ENCODE data around the gene CDHR3.

CDHR3 gene

GRCh38 chr7:106069471-106070200 lies 106.6 kb downstream of the CDHR3 start:
- DNase-seq: no peak

GRCh38 chr7:106070201-106070551 lies 107.1 kb downstream of the CDHR3 start:
- DNase-seq: no peak

- no peak for DNase-seq
Measured at GRCh38 chr7:106070567-106071254, 107.6 kb downstream of the CDHR3 start.

GRCh38 chr7:106071356-106071998 lies 108.4 kb downstream of the CDHR3 start:
- no peak for DNase-seq

- no peak for DNase-seq
Measured at GRCh38 chr7:106071999-106072714, 109.1 kb downstream of the CDHR3 start.

- no peak for DNase-seq
Measured at GRCh38 chr7:106072715-106073091, 109.6 kb downstream of the CDHR3 start.

- no peak for DNase-seq
Measured at GRCh38 chr7:106073701-106074100, 110.6 kb downstream of the CDHR3 start.

DNA sequence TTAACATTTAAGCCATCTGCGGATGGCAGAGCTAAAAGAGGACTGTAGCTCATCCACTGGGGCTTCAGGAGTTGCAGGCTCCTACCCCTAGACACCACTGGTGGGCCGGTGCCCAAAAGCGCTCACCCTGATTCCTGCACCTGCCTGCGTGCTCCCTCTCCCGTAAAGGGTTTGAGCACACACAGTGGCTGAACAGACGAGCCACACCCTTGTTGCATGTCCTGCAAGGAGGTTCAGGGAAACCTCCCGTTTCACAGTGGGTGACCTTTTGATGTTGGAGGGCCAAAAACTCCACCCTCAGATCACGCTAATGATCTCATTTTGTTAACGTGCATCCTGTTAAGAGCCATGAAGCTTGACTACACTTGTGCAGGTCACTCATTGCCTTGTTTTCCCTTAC lies 111.2 kb downstream of the CDHR3 start:
- DNase-seq: no peak

DNA sequence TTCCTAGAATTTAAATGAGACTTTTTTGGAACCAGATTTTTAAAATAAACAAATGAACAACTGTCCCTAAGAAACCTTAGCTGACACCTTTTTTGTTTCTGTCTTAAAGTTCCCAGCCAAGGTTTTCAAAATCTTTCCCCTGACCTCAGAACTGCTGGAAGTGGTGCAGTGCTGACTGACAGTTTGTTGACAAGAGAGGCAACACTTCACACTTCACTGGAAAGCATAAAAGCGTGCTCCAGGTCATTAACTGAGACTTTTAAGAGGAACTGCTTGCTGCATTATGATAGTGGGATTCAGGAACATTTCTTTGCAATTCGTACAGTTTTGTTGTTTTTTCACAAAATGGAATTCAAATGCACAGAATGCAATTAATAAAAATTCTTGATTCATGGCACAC lies 112.9 kb downstream of the CDHR3 start:
- no peak for DNase-seq

DNA sequence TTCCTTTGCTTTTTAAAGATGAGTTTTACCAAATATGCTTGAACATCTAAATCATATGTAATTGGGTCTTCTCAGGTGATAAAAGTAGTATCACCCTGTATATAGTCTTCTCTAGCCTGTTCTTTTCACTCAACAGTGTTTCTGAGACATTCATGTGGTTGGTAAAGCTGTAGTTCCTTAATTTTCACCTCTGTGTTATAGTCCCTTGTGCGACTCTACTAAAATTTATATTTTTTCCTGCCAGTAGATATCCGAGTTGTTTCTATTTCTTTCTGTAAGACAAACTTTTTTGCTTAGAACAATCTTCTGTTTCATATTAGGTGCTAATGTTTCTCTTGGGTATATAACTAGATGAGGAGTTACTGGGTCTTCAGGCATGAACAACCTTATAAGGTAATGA lies 113.5 kb downstream of the CDHR3 start:
- DNase-seq: no peak

DNA sequence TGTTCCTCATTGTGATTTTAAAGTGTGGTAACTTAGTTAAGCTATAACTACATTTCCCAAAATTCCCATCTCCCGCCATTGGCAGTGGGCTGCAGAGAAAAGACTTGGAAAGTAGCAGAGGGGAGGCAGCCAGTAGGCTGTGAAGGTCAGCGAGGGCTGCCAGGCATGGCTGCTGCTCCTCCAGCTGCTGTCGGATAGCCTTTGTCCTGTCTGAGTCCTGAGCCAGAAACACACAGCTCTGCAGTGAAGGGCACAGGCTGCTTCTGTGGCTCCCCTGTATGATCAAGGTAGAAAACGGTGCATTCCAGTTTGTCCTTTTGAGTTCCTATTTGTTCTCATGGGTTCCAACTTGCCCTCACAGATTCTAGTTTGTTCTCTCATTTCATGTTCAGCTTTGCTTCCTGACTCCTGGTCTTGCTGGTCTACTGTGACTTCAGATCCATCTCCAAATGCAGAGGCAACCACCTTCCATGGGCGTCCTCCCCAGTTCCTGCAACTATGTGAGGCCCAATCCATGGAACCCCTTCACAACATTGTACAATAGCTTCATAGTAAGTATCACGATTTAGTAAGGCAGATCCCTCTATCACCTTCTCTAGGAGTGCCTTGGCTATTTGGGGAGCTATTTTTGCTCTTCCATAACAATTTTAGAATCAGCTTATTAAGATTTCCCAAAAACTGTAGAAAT lies 117.4 kb downstream of the CDHR3 start:
- no peak for DNase-seq

DNA sequence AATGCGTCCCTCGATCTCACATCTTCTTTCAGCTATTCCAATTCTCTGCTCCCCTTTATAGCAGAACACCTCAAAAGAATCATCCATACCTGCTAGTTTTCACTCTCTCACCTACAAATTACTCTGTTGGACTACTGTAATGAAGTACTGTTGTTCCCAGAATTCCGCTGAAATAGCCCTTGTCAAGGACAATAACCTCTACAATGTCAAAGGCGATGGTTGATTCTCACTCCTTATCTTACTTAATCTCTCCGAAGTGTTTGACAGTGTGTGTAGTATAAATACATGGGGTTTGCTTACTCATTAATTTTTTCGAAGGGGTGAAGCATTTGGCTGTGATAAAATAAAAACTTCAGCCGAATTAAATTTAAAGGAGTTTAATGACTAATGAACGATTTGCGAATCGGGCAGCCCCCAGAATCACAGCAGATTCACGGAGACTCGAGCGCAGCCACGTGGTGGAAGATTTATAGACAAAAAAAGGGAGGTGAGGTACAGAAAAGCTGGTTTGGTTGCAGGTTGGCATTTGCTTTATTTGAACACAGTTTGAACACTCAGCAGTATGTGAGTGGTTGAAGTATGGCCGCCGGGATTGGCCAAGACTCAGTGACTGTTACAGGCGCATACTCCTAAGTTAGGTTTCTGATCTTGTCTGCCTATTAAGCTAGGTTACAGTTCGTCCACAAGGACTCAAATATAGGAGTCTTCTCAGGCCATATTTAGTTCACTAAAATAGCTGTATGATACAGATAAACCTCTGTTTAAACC lies 119.2 kb downstream of the CDHR3 start:
- DNase-seq: no peak
